Fibroblast of lung (primary cell): Measurements from ENCODE around the gene EPM2AIP1. TPM values are rescaled to one million over a fixed set of nuclear protein-coding genes. Genes with fewer than 3 reads are reported as not detected.

Experiments used
- DNase-seq, 2 donors: peaks; one replicate each; pipeline versions ENCODE4 v3.0.0 to v3.0.0-alpha.2; 2010; ENCODE audit warnings: low read depth in 2 of 2
- H2AFZ ChIP-seq: 2 replicates; pipeline ENCODE4 v1.5.1; 2012; ENCODE audit warnings: low read length, control low read depth, inconsistent platforms
- H3K27ac ChIP-seq: 2 replicates; pipeline ENCODE4 v1.5.1; 2011; ENCODE audit warnings: low read length, control low read depth; ENCODE audit not compliant: insufficient read depth
- H3K27me3 ChIP-seq: 2 replicates; pipeline ENCODE4 v1.5.1; 2011; ENCODE audit warnings: mild to moderate bottlenecking, low read length; ENCODE audit not compliant: control insufficient read depth, insufficient read depth
- H3K36me3 ChIP-seq: 2 replicates; pipeline ENCODE4 v1.5.1; 2011; ENCODE audit warnings: low read length; ENCODE audit not compliant: control insufficient read depth, insufficient read depth
- H3K4me1 ChIP-seq: 2 replicates; pipeline ENCODE4 v1.5.1; 2011; ENCODE audit warnings: low read length; ENCODE audit not compliant: control insufficient read depth, insufficient read depth; ENCODE audit errors: extremely low read depth
- H3K4me2 ChIP-seq: 2 replicates; pipeline ENCODE4 v1.5.1; 2011; ENCODE audit warnings: low read length, control low read depth; ENCODE audit not compliant: insufficient read depth; ENCODE audit errors: extremely low read depth
- H3K4me3 ChIP-seq, 4 experiments: fragments of 200-600 bp in 1 of 4; sonication (generic) in 1 of 4; replicated peaks in 1 of 4; 2 replicates each; pipeline ENCODE4 v1.5.1; 2011 to 2016; ENCODE audit warnings: low read length in 4 of 4, low read depth in 3 of 4, mild to moderate bottlenecking in 3 of 4, control low read depth in 2 of 4, inconsistent platforms in 1 of 4, mixed read lengths in 1 of 4; ENCODE audit not compliant: insufficient read depth in 1 of 4; ENCODE audit errors: control extremely low read depth in 1 of 4
- H3K79me2 ChIP-seq: 2 replicates; pipeline ENCODE4 v1.5.1; 2012; ENCODE audit warnings: mild to moderate bottlenecking, low read length, inconsistent platforms; ENCODE audit not compliant: control insufficient read depth, insufficient read depth
- H3K9ac ChIP-seq: 2 replicates; pipeline ENCODE4 v1.5.1; 2011; ENCODE audit warnings: mild to moderate bottlenecking, low read length, control low read depth; ENCODE audit not compliant: insufficient read depth
- H3K9me3 ChIP-seq: 2 replicates; pipeline ENCODE4 v1.5.1; 2012; ENCODE audit warnings: low read depth, low read length; ENCODE audit not compliant: control insufficient read depth, insufficient read depth
- H4K20me1 ChIP-seq: 2 replicates; pipeline ENCODE4 v1.5.1; 2011; ENCODE audit warnings: low read length; ENCODE audit not compliant: control insufficient read depth, insufficient read depth; ENCODE audit errors: extremely low read depth
- CTCF ChIP-seq, 2 donors: IDR thresholded peaks in 1 of 2; conservative IDR thresholded peaks in 1 of 2; 1 replicate in 1 of 2; 2 replicates in 1 of 2; pipeline ENCODE4 v1.5.1; 2011 to 2012; ENCODE audit warnings: low read length in 2 of 2, control low read depth in 1 of 2, inconsistent platforms in 1 of 2, low read depth in 1 of 2, mild to moderate bottlenecking in 1 of 2
- EZH2 ChIP-seq: IDR thresholded peaks from 2 replicates; pipeline ENCODE4 v1.5.1; 2012; ENCODE audit warnings: low read length, control low read depth, mild to moderate bottlenecking; ENCODE audit errors: missing control alignments
- polyA plus RNA-seq, 2 donors: library from polyadenylated mRNA; depleted of rRNA in 1 of 2; stranded (reverse) in 1 of 2; unstranded in 1 of 2; fragments of >200 nt; gene quantifications; 2 replicates each; pipeline ENCODE4 v1.2.1, GENCODE V29; 2011 to 2012; ENCODE audit warnings: missing spikeins in 1 of 2
- total RNA-seq: library from RNA; depleted of rRNA; stranded (reverse); fragments of >200 nt; gene quantifications from 2 replicates; pipeline ENCODE4 v1.2.1, GENCODE V29; 2014

Gene EPM2AIP1
- total and polyA plus RNA-seq, 2 donors (not counting 1 experiment from before 2014, with no cell fraction given) = 12.9 to 18.7 TPM

GRCh38 chr3:37040231-37040630 is 47.3 kb upstream of the EPM2AIP1 start:
- no peak overlapping the region for H3K9ac ChIP-seq
- H3K27ac ChIP-seq = no peak overlapping the region
- H3K79me2 ChIP-seq = no peaks in the 10 kb centered on the region
- H2AFZ ChIP-seq = no peak overlapping the region
- peak; percentile 20 to 52 for DNase-seq
- peaks cover 6% of the 10 kb centered on the region for H3K36me3 ChIP-seq
- H3K27me3 ChIP-seq = no peaks in the 10 kb centered on the region
- no peaks in the 10 kb centered on the region for H3K9me3 ChIP-seq
- TF ChIP-seq EZH2 (no peak), CTCF (conservative IDR thresholded peaks at IDR 0.05 in 1 of 2, IDR thresholded peaks at IDR 0.05 in 1 of 2; ENCODE audit: low read depth in 1 of 2, low read length in 2 of 2) (no peak)
- H3K4me1 ChIP-seq = peaks cover 2% of the 10 kb centered on the region
- no peaks in the 10 kb centered on the region for H4K20me1 ChIP-seq
- no peak overlapping the region for H3K4me3 ChIP-seq
- no peak overlapping the region for H3K4me2 ChIP-seq

GRCh38 chr3:37039161-37039846 is 46.4 kb upstream of the EPM2AIP1 start:
- Histone ChIP-seq H3K4me3 (no peak overlapping the region), H3K9ac (no peak overlapping the region), H3K27me3 (no peaks in the 10 kb centered on the region), H3K9me3 (no peaks in the 10 kb centered on the region), H3K27ac (no peak overlapping the region), H3K4me1 (peaks cover 2% of the 10 kb centered on the region), H3K36me3 (peaks cover 6% of the 10 kb centered on the region), H3K4me2 (no peak overlapping the region), H4K20me1 (no peaks in the 10 kb centered on the region), H2AFZ (no peak overlapping the region), H3K79me2 (no peaks in the 10 kb centered on the region)
- no peak for DNase-seq
- no peak for TF ChIP-seq EZH2
- no peak for TF ChIP-seq CTCF (conservative IDR thresholded peaks at IDR 0.05 in 1 of 2, IDR thresholded peaks at IDR 0.05 in 1 of 2; ENCODE audit: low read depth in 1 of 2, low read length in 2 of 2)

GRCh38 chr3:37037352-37037751 is 44.4 kb upstream of the EPM2AIP1 start:
- Histone ChIP-seq H3K9me3 (no peaks in the 10 kb centered on the region), H3K79me2 (no peaks in the 10 kb centered on the region), H3K36me3 (peaks cover 6% of the 10 kb centered on the region), H2AFZ (no peak overlapping the region), H3K27ac (no peak overlapping the region), H3K4me1 (peaks cover 2% of the 10 kb centered on the region), H3K9ac (no peak overlapping the region), H4K20me1 (no peaks in the 10 kb centered on the region), H3K27me3 (no peaks in the 10 kb centered on the region), H3K4me3 (no peak overlapping the region), H3K4me2 (no peak overlapping the region)
- DNase-seq = no peak
- no peak for TF ChIP-seq CTCF (conservative IDR thresholded peaks at IDR 0.05 in 1 of 2, IDR thresholded peaks at IDR 0.05 in 1 of 2; ENCODE audit: low read depth in 1 of 2, low read length in 2 of 2)
- no peak for TF ChIP-seq EZH2
